NCI-H1092 (cell line): ENCODE results near the gene CPT1B.

Experiments
- DNase-seq: peaks from one replicate; lab custom pipeline; 2025; lab: John Stamatoyannopoulos, UW

CPT1B gene

GRCh38 chr22:50569896-50570535 is 8.2 kb downstream of the CPT1B start:
- DNase-seq, result no peak

GRCh38 chr22:50569041-50569459 is 9.2 kb downstream of the CPT1B start:
- DNase-seq, result no peak

- no peak for DNase-seq
Observed at GRCh38 chr22:50568626-50569025, 9.6 kb downstream of the CPT1B start.

GRCh38 chr22:50567721-50568252 is 10.4 kb downstream of the CPT1B start:
- DNase-seq, result no peak

GRCh38 chr22:50564289-50564688 is 13.9 kb downstream of the CPT1B start:
- no peak for DNase-seq

- no peak for DNase-seq
Observed at GRCh38 chr22:50563413-50564160, 14.6 kb downstream of the CPT1B start.

GRCh38 chr22:50562523-50563412 is 15.5 kb downstream of the CPT1B start, which contains the start of gene SYCE3:
Gene SYCE3 (minus strand): TSS chr22:50562919. CDS start chr22:50556405, 6,514 bp downstream.
- peak; percentile 80 for DNase-seq

- DNase-seq, result no peak
Observed at GRCh38 chr22:50561401-50562358, 16.5 kb downstream of the CPT1B start.

- no peak for DNase-seq
Observed at GRCh38 chr22:50560034-50560433, 18.2 kb downstream of the CPT1B start.

GRCh38 chr22:50556703-50557102 is 21.5 kb downstream of the CPT1B start:
- no peak for DNase-seq

GRCh38 chr22:50553310-50553709 is 24.9 kb downstream of the CPT1B start:
- no peak for DNase-seq

GRCh38 chr22:50551160-50551752 is 27.0 kb downstream of the CPT1B start:
- no peak for DNase-seq

GRCh38 chr22:50550395-50550794 is 27.8 kb downstream of the CPT1B start:
- no peak for DNase-seq

GRCh38 chr22:50548921-50549790 is 29.1 kb downstream of the CPT1B start:
- DNase-seq, result no peak

GRCh38 chr22:50548040-50548920 is 29.9 kb downstream of the CPT1B start:
- no peak for DNase-seq

GRCh38 chr22:50547263-50547985 is 30.8 kb downstream of the CPT1B start:
- no peak for DNase-seq

- DNase-seq, result no peak
Observed at GRCh38 chr22:50546326-50547262, 31.6 kb downstream of the CPT1B start.
